DND-41 (cell line): ENCODE data around the gene CCDC40.

Experiments used
- ATAC-seq: fragments of 200-7000 bp; cut with Tn5 transposase; 3 replicates; pipeline ENCODE4 v1.9.1; 2021; ENCODE audit warnings: low read depth; ENCODE audit not compliant: insufficient read depth
- DNase-seq: peaks from one replicate; pipeline ENCODE4 v3.0.0-alpha.2; 2020
- H2AFZ ChIP-seq: 2 replicates; pipeline ENCODE4 v1.6.0; 2012; ENCODE audit warnings: low read depth, low read length
- H3K27ac ChIP-seq: 2 replicates; pipeline ENCODE4 v1.5.1; 2012; ENCODE audit warnings: low read length, inconsistent platforms
- H3K27me3 ChIP-seq: fragments of 200-600 bp; sonication (generic); 2 replicates; pipeline ENCODE4 v1.6.0; 2012; ENCODE audit warnings: low read length, mild to moderate bottlenecking, inconsistent platforms; ENCODE audit not compliant: insufficient read depth, poor library complexity
- H3K36me3 ChIP-seq: 2 replicates; pipeline ENCODE4 v1.5.1; 2012; ENCODE audit warnings: low read length, inconsistent platforms; ENCODE audit not compliant: insufficient read depth
- H3K4me1 ChIP-seq: 2 replicates; pipeline ENCODE4 v1.5.1; 2012; ENCODE audit warnings: mild to moderate bottlenecking, low read length; ENCODE audit not compliant: insufficient read depth
- H3K4me2 ChIP-seq: 2 replicates; pipeline ENCODE4 v1.6.0; 2012; ENCODE audit warnings: mild to moderate bottlenecking, moderate library complexity, low read length, inconsistent platforms; ENCODE audit not compliant: insufficient read depth
- H3K4me3 ChIP-seq, 2 experiments: fragments of 200-600 bp in 1 of 2; shearing (Covaris generic) in 1 of 2; 2 replicates each; pipeline ENCODE4 v1.5.1; 2012 to 2016; ENCODE audit warnings: inconsistent platforms in 2 of 2, low read length in 2 of 2, mild to moderate bottlenecking in 2 of 2, low read depth in 1 of 2, moderate library complexity in 1 of 2
- H3K79me2 ChIP-seq: 2 replicates; pipeline ENCODE4 v1.6.0; 2012; ENCODE audit warnings: low read length, inconsistent platforms; ENCODE audit not compliant: insufficient read depth
- H3K9ac ChIP-seq: 2 replicates; pipeline ENCODE4 v1.6.0; 2012; ENCODE audit warnings: low read depth, mild to moderate bottlenecking, inconsistent platforms, low read length, moderate library complexity
- H3K9me3 ChIP-seq: 2 replicates; pipeline ENCODE4 v1.5.1; 2012; ENCODE audit warnings: low read length, moderate library complexity, mild to moderate bottlenecking, inconsistent platforms; ENCODE audit not compliant: insufficient read depth, severe bottlenecking
- H4K20me1 ChIP-seq: 2 replicates; pipeline ENCODE4 v1.6.0; 2012; ENCODE audit warnings: low read length; ENCODE audit not compliant: insufficient read depth
- CTCF ChIP-seq: IDR thresholded peaks from 2 replicates; pipeline ENCODE4 v1.5.1; 2012; ENCODE audit warnings: borderline replicate concordance, low read length, moderate library complexity, mild to moderate bottlenecking; ENCODE audit not compliant: poor library complexity, severe bottlenecking; ENCODE audit errors: extremely low read depth
- EZH2 ChIP-seq: IDR thresholded peaks from 3 replicates; pipeline ENCODE4 v1.6.1; 2012; ENCODE audit warnings: borderline replicate concordance, low read depth, mild to moderate bottlenecking, moderate library complexity, low read length, inconsistent platforms; ENCODE audit not compliant: severe bottlenecking

CCDC40 gene

DNA sequence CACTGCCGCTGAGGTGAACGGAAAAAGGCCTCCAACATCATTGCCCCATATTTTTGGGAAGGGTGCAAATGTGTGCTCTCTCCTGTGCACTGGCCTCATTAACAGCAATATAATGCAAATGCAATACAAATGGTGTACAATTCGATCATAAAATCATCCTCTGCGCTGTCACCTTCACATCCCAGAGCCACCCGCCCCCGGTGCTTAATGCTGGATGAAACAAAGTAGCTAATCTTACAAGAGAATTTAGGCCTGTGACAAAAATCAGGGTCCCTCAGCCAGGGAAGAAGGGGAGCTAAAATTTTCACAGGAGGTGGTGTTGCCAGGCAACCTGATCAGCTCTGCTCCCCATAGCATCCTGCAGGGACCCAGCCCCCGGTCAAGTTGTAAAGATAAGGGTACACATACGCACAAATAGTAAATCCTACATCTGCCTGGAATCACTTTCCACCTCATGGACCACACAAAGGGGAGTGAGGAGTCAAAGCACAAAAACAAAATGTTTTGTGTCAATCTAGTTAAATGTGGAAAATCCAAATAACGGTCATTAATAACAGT lies 3.7 kb upstream of the CCDC40 start:
- no peaks in the 10 kb centered on the region for H3K9me3 ChIP-seq
- H3K27ac ChIP-seq, result no peak overlapping the region
- H3K4me1 ChIP-seq, result peaks cover 39% of the 10 kb centered on the region
- no peak overlapping the region for H2AFZ ChIP-seq
- H3K4me2 ChIP-seq, result no peak overlapping the region
- H3K9ac ChIP-seq, result no peak overlapping the region
- 0 out of 2 replicates have a peak, but pooled peaks cover 10% of the 10 kb centered on the region for H4K20me1 ChIP-seq
- H3K36me3 ChIP-seq, result no peaks in the 10 kb centered on the region
- ATAC-seq (no peak), DNase-seq (no peak)
- TF ChIP-seq CTCF (no peak), EZH2 (no peak)
- H3K27me3 ChIP-seq, result peaks cover 16% of the 10 kb centered on the region
- no peak overlapping the region for H3K4me3 ChIP-seq
- no peaks in the 10 kb centered on the region for H3K79me2 ChIP-seq

- H3K4me2 ChIP-seq, result no peak overlapping the region
- no peaks in the 10 kb centered on the region for H3K36me3 ChIP-seq
- no peak overlapping the region for H3K9ac ChIP-seq
- H3K27ac ChIP-seq, result no peak overlapping the region
- H3K4me1 ChIP-seq, result peaks cover 36% of the 10 kb centered on the region
- H3K4me3 ChIP-seq, result no peak overlapping the region
- H2AFZ ChIP-seq, result no peak overlapping the region
- TF ChIP-seq EZH2 (no peak), CTCF (no peak)
- ATAC-seq (no peak), DNase-seq (no peak)
- no peaks in the 10 kb centered on the region for H3K79me2 ChIP-seq
- peaks cover 19% of the 10 kb centered on the region for H3K27me3 ChIP-seq
- no peaks in the 10 kb centered on the region for H3K9me3 ChIP-seq
- 0 out of 2 replicates have a peak, but pooled peaks cover 10% of the 10 kb centered on the region for H4K20me1 ChIP-seq
These were observed 2.6 kb upstream of the CCDC40 start for GRCh38 chr17:80033840-80034239.

DNA sequence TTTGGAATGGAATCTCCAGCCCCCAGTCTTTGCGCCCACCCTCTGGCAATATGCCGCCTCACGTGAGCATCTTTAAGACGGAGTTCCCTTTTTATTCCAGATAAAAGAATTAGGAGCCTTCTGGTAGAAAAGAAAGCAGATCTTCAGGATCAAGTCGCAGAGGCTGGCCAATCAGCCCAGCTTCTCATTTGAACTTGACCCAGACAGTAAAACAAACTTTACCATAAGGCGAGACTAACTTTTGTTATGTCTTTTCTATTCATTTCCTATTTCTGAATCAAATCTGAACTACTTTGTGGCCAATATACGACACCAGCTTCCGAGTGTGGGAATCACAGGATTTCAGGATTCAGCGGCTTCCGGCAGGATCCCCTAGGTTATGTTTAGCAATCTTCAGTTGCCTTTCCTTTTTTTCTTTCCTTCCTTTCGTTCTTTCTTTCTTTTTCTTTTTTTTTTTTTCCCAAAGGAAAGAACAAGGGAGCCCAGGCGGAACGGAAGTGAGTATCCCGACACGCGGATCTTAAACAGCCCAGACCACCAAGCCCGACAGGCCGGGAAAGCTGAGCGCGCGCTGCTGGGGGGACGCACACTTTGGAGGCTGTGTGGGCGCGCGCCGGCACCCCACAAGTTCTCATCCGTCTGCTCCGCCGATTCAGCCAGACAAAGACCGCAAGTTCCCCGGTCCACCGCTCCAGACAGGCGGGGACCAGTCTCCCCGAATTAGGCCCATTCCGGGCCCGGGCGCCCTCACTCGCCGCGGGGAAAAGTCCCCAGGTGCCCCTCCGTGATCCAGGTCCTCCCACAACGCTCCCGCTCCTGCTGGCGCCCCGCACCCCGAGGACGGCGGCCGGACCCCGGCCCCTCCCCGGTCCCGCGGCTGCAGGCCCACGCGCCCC lies 1.4 kb upstream of the CCDC40 start:
- H3K36me3 ChIP-seq, result no peaks in the 10 kb centered on the region
- H2AFZ ChIP-seq, result peak overlapping the region; percentile 68
- peak overlapping the region; percentile 75 for H3K9ac ChIP-seq
- H3K79me2 ChIP-seq, result no peaks in the 10 kb centered on the region
- H3K27ac ChIP-seq, result no peak overlapping the region; the same call in 1 of the 2 replicates
- H3K4me1 ChIP-seq, result peaks cover 26% of the 10 kb centered on the region
- H3K4me2 ChIP-seq, result peak overlapping the region; percentile 100
- H4K20me1 ChIP-seq, result 0 out of 2 replicates have a peak, but pooled peaks cover 3% of the 10 kb centered on the region
- peak overlapping the region; percentile 25 to 97 for H3K4me3 ChIP-seq
- TF ChIP-seq CTCF (no peak), EZH2 (no peak)
- H3K27me3 ChIP-seq, result peaks cover 19% of the 10 kb centered on the region
- ATAC-seq, result no peak
- peak; percentile 47 for DNase-seq
- no peaks in the 10 kb centered on the region for H3K9me3 ChIP-seq
